HepG2 (cell line): ENCODE measurements around the gene CASKIN2.

Experiments
- ATF2 ChIP-seq: sonication (generic); formaldehyde crosslinking; IDR thresholded peaks from 2 replicates; pipeline ENCODE4 v1.4.0; 2020; ENCODE audit warnings: missing genetic modification reagents
- ATF3 ChIP-seq: sonication (generic); formaldehyde crosslinking; IDR thresholded peaks from 2 replicates; pipeline ENCODE4 v1.4.0; 2020; ENCODE audit warnings: missing genetic modification reagents
- ELF4 ChIP-seq: sonication (generic); formaldehyde crosslinking; IDR thresholded peaks from 2 replicates; pipeline ENCODE4 v1.5.0; 2020; ENCODE audit warnings: missing genetic modification reagents, mild to moderate bottlenecking, moderate library complexity, borderline replicate concordance
- EZH2 ChIP-seq: conservative IDR thresholded peaks from 2 replicates; pipeline ENCODE4 v1.6.1; 2012; ENCODE audit warnings: mild to moderate bottlenecking, low read depth, low read length, moderate library complexity
- IRF1 ChIP-seq: sonication (generic); formaldehyde crosslinking; IDR thresholded peaks from 2 replicates; pipeline ENCODE4 v1.4.0; 2020; ENCODE audit warnings: low read depth, mild to moderate bottlenecking, missing genetic modification reagents
- JUND ChIP-seq: sonication (generic); formaldehyde crosslinking; IDR thresholded peaks from 2 replicates; pipeline ENCODE4 v1.8.0; 2022; ENCODE audit warnings: mild to moderate bottlenecking, missing genetic modification reagents
- KLF9 ChIP-seq: IDR thresholded peaks from 2 replicates; pipeline ENCODE4 v1.6.1; 2016; ENCODE audit warnings: low read depth
- MAX ChIP-seq: IDR thresholded peaks from 2 replicates; pipeline ENCODE4 v1.6.1; 2012; ENCODE audit warnings: inconsistent platforms
- NR2F2 ChIP-seq: IDR thresholded peaks from 2 replicates; pipeline ENCODE4 v1.6.1; 2012; ENCODE audit warnings: low read depth, inconsistent platforms, borderline replicate concordance
- TEAD2 ChIP-seq: sonication (generic); formaldehyde crosslinking; IDR thresholded peaks from 2 replicates; pipeline ENCODE4 v1.9.0; 2021; ENCODE audit warnings: missing genetic modification reagents

- TF ChIP-seq ATF3 (no peak), JUND (CRISPR knock-in tag) (no peak), NR2F2 (no peak), KLF9 (no peak), ELF4 (CRISPR knock-in tag) (no peak), ATF2 (no peak), IRF1 (CRISPR knock-in tag) (no peak), TEAD2 (CRISPR knock-in tag) (no peak), MAX (no peak), EZH2 (no peak)
Observed at GRCh38 chr17:75511270-75511609, 4.1 kb downstream of the CASKIN2 start.
